ENCODE measurements around the gene GABRA4.

DNA sequence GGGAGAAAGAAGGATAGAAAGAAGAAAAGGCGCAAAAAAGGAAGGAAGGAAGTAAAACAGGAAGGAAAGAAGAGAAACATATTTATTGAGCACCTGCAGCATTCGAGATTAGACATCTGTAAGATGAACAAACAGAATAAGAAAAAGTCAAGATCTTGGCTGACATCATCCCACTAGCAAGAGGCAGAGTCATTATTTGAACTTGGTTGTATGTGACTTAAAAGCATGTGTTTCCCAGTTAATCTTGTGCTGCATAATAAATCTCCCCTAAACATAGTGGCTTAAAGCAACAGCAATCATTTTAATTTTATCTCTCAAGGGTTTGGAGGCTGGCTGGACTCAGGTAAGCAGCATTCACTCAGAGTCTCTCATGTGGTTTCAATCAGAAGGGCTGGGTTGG is 45.8 kb downstream of the GABRA4 start:
- TF ChIP-seq POLR2AphosphoS5 (IDR thresholded peaks at IDR 0.05), result no peak
- TF ChIP-seq, protein P1, sequence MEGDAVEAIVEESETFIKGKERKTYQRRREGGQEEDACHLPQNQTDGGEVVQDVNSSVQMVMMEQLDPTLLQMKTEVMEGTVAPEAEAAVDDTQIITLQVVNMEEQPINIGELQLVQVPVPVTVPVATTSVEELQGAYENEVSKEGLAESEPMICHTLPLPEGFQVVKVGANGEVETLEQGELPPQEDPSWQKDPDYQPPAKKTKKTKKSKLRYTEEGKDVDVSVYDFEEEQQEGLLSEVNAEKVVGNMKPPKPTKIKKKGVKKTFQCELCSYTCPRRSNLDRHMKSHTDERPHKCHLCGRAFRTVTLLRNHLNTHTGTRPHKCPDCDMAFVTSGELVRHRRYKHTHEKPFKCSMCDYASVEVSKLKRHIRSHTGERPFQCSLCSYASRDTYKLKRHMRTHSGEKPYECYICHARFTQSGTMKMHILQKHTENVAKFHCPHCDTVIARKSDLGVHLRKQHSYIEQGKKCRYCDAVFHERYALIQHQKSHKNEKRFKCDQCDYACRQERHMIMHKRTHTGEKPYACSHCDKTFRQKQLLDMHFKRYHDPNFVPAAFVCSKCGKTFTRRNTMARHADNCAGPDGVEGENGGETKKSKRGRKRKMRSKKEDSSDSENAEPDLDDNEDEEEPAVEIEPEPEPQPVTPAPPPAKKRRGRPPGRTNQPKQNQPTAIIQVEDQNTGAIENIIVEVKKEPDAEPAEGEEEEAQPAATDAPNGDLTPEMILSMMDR (IDR thresholded peaks at IDR 0.05), result no peak
- no peak for TF ChIP-seq POLR2A (IDR thresholded peaks at IDR 0.05)

All from transverse colon (tissue), 4 donors.